HL-60 (cell line): ENCODE results near the gene CYRIA.

Source experiments
- POLR2AphosphoS5 ChIP-seq: IDR thresholded peaks from 2 replicates; pipeline ENCODE4 v1.6.1; 2012; ENCODE audit warnings: low read depth
- TF ChIP-seq, protein P1 (sequence below): IDR thresholded peaks from one replicate; pipeline ENCODE4 v1.5.1; 2011; ENCODE audit warnings: low read length, control low read depth, inconsistent platforms; ENCODE audit not compliant: insufficient read depth

- TF ChIP-seq, protein P1, sequence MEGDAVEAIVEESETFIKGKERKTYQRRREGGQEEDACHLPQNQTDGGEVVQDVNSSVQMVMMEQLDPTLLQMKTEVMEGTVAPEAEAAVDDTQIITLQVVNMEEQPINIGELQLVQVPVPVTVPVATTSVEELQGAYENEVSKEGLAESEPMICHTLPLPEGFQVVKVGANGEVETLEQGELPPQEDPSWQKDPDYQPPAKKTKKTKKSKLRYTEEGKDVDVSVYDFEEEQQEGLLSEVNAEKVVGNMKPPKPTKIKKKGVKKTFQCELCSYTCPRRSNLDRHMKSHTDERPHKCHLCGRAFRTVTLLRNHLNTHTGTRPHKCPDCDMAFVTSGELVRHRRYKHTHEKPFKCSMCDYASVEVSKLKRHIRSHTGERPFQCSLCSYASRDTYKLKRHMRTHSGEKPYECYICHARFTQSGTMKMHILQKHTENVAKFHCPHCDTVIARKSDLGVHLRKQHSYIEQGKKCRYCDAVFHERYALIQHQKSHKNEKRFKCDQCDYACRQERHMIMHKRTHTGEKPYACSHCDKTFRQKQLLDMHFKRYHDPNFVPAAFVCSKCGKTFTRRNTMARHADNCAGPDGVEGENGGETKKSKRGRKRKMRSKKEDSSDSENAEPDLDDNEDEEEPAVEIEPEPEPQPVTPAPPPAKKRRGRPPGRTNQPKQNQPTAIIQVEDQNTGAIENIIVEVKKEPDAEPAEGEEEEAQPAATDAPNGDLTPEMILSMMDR = no peak
- no peak for TF ChIP-seq POLR2AphosphoS5
Measured at GRCh38 chr2:16638946-16639345, 26.7 kb downstream of the CYRIA start.
